ENCODE data around the gene EHD3. TPM values are rescaled to one million over a fixed set of nuclear protein-coding genes. Genes with fewer than 3 reads are reported as not detected.
A peak's percentile ranks its signal among the peaks of the same experiment; 100 is the strongest.

The EHD3 gene
- total RNA-seq, 1 donor, result 16.3 TPM

DNA sequence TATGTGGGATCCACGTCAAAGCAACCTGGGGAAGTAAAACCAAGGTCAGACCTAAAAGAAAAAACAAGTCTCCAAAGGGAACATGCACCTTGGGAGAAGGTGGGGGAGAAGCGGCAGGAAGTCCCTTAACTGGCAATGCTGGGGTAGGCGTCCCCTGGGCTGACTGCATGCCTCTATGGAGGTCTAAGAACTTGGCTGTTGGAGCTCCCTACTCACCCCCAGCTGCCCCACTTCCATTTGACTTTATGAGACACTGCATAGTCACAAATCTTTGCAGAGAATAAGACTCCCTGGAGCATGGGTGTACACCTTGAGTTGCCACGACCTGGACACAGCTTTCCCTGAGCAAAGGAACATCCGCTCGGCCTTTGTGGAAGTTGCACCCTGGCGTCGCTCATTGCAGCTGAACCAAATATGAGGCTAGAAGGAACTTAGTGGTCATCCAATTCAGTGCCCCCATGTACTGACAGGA is 19.5 kb upstream of the EHD3 start:
- H3K27ac ChIP-seq (ENCODE audit: low read depth, low read length), result no peak overlapping the region
- no peaks in the 10 kb centered on the region for H4K20me1 ChIP-seq (ENCODE audit: insufficient read depth, low read length)
- no peak overlapping the region for H3K4me2 ChIP-seq (ENCODE audit: insufficient read depth, low read length)
- TF ChIP-seq, protein P1, sequence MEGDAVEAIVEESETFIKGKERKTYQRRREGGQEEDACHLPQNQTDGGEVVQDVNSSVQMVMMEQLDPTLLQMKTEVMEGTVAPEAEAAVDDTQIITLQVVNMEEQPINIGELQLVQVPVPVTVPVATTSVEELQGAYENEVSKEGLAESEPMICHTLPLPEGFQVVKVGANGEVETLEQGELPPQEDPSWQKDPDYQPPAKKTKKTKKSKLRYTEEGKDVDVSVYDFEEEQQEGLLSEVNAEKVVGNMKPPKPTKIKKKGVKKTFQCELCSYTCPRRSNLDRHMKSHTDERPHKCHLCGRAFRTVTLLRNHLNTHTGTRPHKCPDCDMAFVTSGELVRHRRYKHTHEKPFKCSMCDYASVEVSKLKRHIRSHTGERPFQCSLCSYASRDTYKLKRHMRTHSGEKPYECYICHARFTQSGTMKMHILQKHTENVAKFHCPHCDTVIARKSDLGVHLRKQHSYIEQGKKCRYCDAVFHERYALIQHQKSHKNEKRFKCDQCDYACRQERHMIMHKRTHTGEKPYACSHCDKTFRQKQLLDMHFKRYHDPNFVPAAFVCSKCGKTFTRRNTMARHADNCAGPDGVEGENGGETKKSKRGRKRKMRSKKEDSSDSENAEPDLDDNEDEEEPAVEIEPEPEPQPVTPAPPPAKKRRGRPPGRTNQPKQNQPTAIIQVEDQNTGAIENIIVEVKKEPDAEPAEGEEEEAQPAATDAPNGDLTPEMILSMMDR (IDR thresholded peaks at IDR 0.05; ENCODE audit: extremely low read depth, low read depth, low read length), result no peak
- DNase-seq (ENCODE audit: insufficient read length, low spot score, missing footprints), result peak; percentile 8
- no peaks in the 10 kb centered on the region for H3K9me3 ChIP-seq (ENCODE audit: low read depth, low read length)
- no peak overlapping the region for H2AFZ ChIP-seq (ENCODE audit: low read length)
- no peaks in the 10 kb centered on the region for H3K79me2 ChIP-seq (ENCODE audit: insufficient read depth, low read length)
- H3K4me1 ChIP-seq (ENCODE audit: insufficient read depth, low read length), result no peaks in the 10 kb centered on the region
- no peak overlapping the region for H3K4me3 ChIP-seq (ENCODE audit: insufficient read depth, low read length)
- no peaks in the 10 kb centered on the region for H3K36me3 ChIP-seq (ENCODE audit: insufficient read depth, low read length)
- peaks cover 3% of the 10 kb centered on the region for H3K27me3 ChIP-seq (ENCODE audit: insufficient read depth, low read length)

DNA sequence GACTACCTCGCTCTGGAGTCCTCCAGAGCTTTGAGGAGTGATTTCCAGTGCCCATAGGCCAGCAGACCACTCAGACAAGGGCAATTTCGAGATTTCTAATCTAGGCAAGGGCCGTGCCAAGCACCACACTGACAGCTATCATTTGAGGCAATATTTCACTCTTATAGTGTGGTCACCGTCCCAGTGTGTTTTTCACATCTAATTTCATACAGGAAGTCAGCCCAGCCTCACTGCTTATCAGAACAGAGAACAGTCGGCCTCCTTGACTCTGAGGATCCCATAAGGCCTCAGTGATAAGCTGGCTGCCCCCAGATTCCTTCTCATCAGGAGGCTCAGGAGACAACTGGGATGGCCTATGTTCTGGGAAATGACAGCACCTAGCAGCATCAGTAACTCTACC is 17.2 kb upstream of the EHD3 start:
- DNase-seq (ENCODE audit: insufficient read length, low spot score, missing footprints), result no peak

DNA sequence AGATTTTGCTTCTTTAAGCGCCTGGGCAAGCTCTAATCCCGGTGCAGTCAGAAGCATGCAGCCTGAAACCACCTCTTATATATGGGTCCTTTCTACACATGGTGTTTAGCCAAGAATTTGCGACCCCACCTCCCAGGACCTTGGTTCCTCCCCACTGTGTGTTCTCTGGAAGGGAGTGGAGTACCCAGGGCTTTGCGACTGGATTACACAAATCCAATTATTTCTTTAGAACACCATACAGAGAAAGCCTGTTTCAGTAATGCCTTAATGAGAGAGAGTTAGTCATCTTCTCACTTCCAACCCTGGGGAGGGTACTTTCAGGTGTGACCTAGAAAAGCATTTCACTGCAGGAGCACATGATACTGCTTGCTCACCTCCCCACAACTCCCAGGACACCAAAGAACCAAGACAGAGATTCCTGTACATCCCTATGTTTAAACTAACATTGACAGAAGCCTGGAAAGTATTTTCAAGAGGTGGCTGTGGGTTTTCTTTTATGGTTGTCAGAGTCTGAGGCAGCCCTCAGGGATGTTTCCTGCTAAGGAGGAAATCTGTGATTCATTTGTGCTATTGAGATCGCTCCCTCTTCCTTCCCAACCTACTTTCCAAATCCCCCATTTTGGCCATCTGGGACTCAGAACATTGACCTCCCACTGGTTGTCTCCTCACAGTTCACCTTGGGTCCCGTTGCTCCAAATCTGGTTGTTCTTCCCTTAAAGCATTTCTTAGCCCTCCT is 16.3 kb upstream of the EHD3 start, which contains the start of gene CAPN14:
Gene CAPN14, minus strand, starts transcription at position 51 of the 736 bp plus-strand sequence. CDS start 12,068 bp downstream, outside the sequence.
- Histone ChIP-seq H3K4me3 (ENCODE audit: insufficient read depth, low read length) (no peak within 1 kb of the TSS), H3K36me3 (ENCODE audit: insufficient read depth, low read length) (no peaks in the 10 kb centered on the region), H3K27me3 (ENCODE audit: insufficient read depth, low read length) (peaks cover 15% of the 10 kb centered on the region), H3K4me1 (ENCODE audit: insufficient read depth, low read length) (no peaks in the 10 kb centered on the region), H2AFZ (ENCODE audit: low read length) (no peak within 1 kb of the TSS), H3K27ac (ENCODE audit: low read depth, low read length) (no peak within 1 kb of the TSS), H3K4me2 (ENCODE audit: insufficient read depth, low read length) (no peak within 1 kb of the TSS), H3K79me2 (ENCODE audit: insufficient read depth, low read length) (no peaks in the 10 kb centered on the region), H3K9me3 (ENCODE audit: low read depth, low read length) (no peaks in the 10 kb centered on the region), H4K20me1 (ENCODE audit: insufficient read depth, low read length) (no peaks in the 10 kb centered on the region)
- TF ChIP-seq, protein P1 (IDR thresholded peaks at IDR 0.05; ENCODE audit: extremely low read depth, low read depth, low read length), result no peak
- peak; percentile 65 for DNase-seq (ENCODE audit: insufficient read length, low spot score, missing footprints)

More for the DNA sequence above, 17.2 kb upstream of the EHD3 start:
- Histone ChIP-seq H3K27me3 (ENCODE audit: insufficient read depth, low read length) (peaks cover 15% of the 10 kb centered on the region), H2AFZ (ENCODE audit: low read length) (no peak overlapping the region), H3K79me2 (ENCODE audit: insufficient read depth, low read length) (no peaks in the 10 kb centered on the region), H3K27ac (ENCODE audit: low read depth, low read length) (no peak overlapping the region), H4K20me1 (ENCODE audit: insufficient read depth, low read length) (no peaks in the 10 kb centered on the region), H3K4me3 (ENCODE audit: insufficient read depth, low read length) (no peak overlapping the region), H3K4me1 (ENCODE audit: insufficient read depth, low read length) (no peaks in the 10 kb centered on the region), H3K4me2 (ENCODE audit: insufficient read depth, low read length) (no peak overlapping the region), H3K9me3 (ENCODE audit: low read depth, low read length) (no peaks in the 10 kb centered on the region), H3K36me3 (ENCODE audit: insufficient read depth, low read length) (no peaks in the 10 kb centered on the region)
- TF ChIP-seq, protein P1 (IDR thresholded peaks at IDR 0.05; ENCODE audit: extremely low read depth, low read depth, low read length), result no peak

DNA sequence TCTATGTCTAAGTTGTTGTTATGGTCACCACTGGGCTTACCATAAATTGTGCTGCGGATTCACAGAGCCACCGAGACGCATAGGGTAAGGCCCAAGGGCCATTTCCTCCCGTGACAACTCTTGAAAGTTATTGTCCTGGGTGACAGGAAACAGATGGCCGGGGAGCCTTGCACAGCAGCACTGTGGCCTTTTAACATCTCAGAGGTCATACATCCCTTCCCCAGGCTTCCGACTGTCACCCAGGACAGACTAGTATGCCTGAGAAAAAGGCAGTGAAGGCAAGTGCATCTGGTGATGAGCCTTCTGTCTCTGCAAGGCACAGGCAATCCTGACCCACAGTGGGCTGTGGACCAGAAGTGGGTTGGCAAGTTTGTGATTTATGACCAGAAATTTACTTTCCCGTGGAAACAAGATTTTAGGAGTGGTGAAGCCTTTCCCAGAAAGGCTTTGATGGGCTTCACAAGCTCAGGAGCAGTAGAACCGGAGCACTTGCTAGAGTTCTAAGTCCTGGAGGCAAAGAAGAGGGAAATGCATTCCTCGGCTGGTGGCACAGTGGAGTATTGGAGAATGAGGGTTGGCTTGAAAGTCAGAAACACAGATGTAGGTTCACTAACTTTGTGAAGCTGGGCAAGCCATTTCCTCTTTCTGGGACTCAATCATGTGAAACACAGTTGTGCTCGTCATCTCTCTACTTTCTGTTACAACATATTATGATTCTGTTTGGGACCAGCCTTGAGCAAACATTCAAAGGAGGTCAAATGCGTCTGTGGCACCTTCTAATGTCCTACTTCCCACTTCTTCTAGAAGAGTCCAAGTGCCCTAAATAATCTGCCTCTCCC is 14.6 kb upstream of the EHD3 start:
- peaks cover 15% of the 10 kb centered on the region for H3K27me3 ChIP-seq (ENCODE audit: insufficient read depth, low read length)
- H3K27ac ChIP-seq (ENCODE audit: low read depth, low read length), result no peak overlapping the region
- no peak overlapping the region for H3K4me3 ChIP-seq (ENCODE audit: insufficient read depth, low read length)
- no peaks in the 10 kb centered on the region for H3K9me3 ChIP-seq (ENCODE audit: low read depth, low read length)
- H4K20me1 ChIP-seq (ENCODE audit: insufficient read depth, low read length), result no peaks in the 10 kb centered on the region
- no peak overlapping the region for H2AFZ ChIP-seq (ENCODE audit: low read length)
- no peaks in the 10 kb centered on the region for H3K79me2 ChIP-seq (ENCODE audit: insufficient read depth, low read length)
- H3K36me3 ChIP-seq (ENCODE audit: insufficient read depth, low read length), result no peaks in the 10 kb centered on the region
- DNase-seq (ENCODE audit: insufficient read length, low spot score, missing footprints), result peak; percentile 18
- no peaks in the 10 kb centered on the region for H3K4me1 ChIP-seq (ENCODE audit: insufficient read depth, low read length)
- no peak overlapping the region for H3K4me2 ChIP-seq (ENCODE audit: insufficient read depth, low read length)
- TF ChIP-seq, protein P1 (IDR thresholded peaks at IDR 0.05; ENCODE audit: extremely low read depth, low read depth, low read length), result no peak
